ENCODE measurements around the gene TSPAN17. TPM values are rescaled to one million over a fixed set of nuclear protein-coding genes. Genes with fewer than 3 reads are reported as not detected.

The TSPAN17 gene
- total and polyA plus RNA-seq, 9 of the 15 experiments (the other 6 are each of a cell fraction or from before 2014, with no cell fraction given): 0.73 to 58.3 (median 34.5) TPM

- H2AFZ ChIP-seq (ENCODE audit: low read depth, low read length): no peak overlapping the region
- DNase-seq (ENCODE audit: extremely low read depth in 1 of 4, low spot score in 3 of 4) (no peak), ATAC-seq (no peak), FAIRE-seq (no peak)
- intact Hi-C loops (cut with micrococcal nuclease): no loop called here
- peak overlapping the region in 1 of 2 experiments; percentile 90; a peak in 1 of 4 replicates for H3K9ac ChIP-seq (ENCODE audit: insufficient read depth in 1 of 2, low read depth in 2 of 2, low read length in 2 of 2)
- 72% methylated on average over 4 of the region's 4 CpGs for WGBS (ENCODE audit: insufficient coverage, low coverage, missing lambda C conversion rate)
- H3K9me1 ChIP-seq (ENCODE audit: control insufficient read depth, insufficient read depth, low read length): peaks cover 9% of the 10 kb centered on the region
- CTCF ChIA-PET (ENCODE audit: low intra/inter-chr PET ratio): no interaction called here
- H3K4me3 ChIP-seq: no peak overlapping the region
- TSS peak; percentile 50 for BruUV-seq (replicated peaks)
- no peaks in the 10 kb centered on the region for H3K9me3 ChIP-seq (replicated peaks; ENCODE audit: control insufficient read depth, insufficient read depth, low read depth, low read length)
- POLR2A ChIA-PET: interaction anchor here (0.6 to 0.9 kb wide), 3 partner anchors 12 to 45 kb away, joined by 3 to 4 read pairs (median 3); no protein-coding TSS in a partner anchor
- H3K27ac ChIP-seq (ENCODE audit: extremely low read depth, low read depth, low read length): no peak overlapping the region
- in situ Hi-C loops (cut with MboI): no loop called here
- peaks cover 3% of the 10 kb centered on the region; the same call in 2 of the 3 replicates for H3K36me3 ChIP-seq (ENCODE audit: control insufficient read depth, insufficient read depth, low read length)
- peaks cover 0 to 6% of the 10 kb centered on the region in 2 experiments; a peak in 1 of 5 replicates for H3K27me3 ChIP-seq (ENCODE audit: control insufficient read depth in 2 of 2, insufficient read depth in 2 of 2, low read length in 2 of 2)
- H3K4me1 ChIP-seq (replicated peaks in 1 of 2; ENCODE audit: control insufficient read depth in 2 of 2, insufficient read depth in 2 of 2, low read length in 2 of 2): peaks cover 23 to 30% of the 10 kb centered on the region in 2 experiments; a peak in 4 of 5 replicates
- peaks cover 34% of the 10 kb centered on the region for H4K20me1 ChIP-seq (replicated peaks; ENCODE audit: control insufficient read depth, insufficient read depth, low read length)
- H3K79me2 ChIP-seq (ENCODE audit: control insufficient read depth, insufficient read depth, low read length): peaks cover 2% of the 10 kb centered on the region; the same call in 1 of the 3 replicates
- no peak overlapping the region for H3K4me2 ChIP-seq (ENCODE audit: insufficient read depth, low read length)
- TF ChIP-seq ZNF444 (CRISPR knock-in tag; IDR thresholded peaks at IDR 0.05): no peak
- no peak for TF ChIP-seq ETS1 (conservative IDR thresholded peaks at IDR 0.05; ENCODE audit: control insufficient read depth, low read depth, low read length)
- no peak for TF ChIP-seq GTF2E2 (tag; IDR thresholded peaks at IDR 0.05)
- TF ChIP-seq RFX5 (IDR thresholded peaks at IDR 0.05; ENCODE audit: low read depth, low read length): no peak
- TF ChIP-seq TSHZ1 (CRISPR knock-in tag; IDR thresholded peaks at IDR 0.05): no peak
- no peak for TF ChIP-seq ZNF263 (CRISPR knock-in tag; IDR thresholded peaks at IDR 0.05; ENCODE audit: borderline replicate concordance)
- TF ChIP-seq UBTF (IDR thresholded peaks at IDR 0.05; ENCODE audit: borderline replicate concordance in 1 of 2, low read depth in 2 of 2, low read length in 2 of 2): no peak
- TF ChIP-seq FOXM1 (IDR thresholded peaks at IDR 0.05; ENCODE audit: low read depth): no peak
- no peak for TF ChIP-seq FOXM1 (CRISPR knock-in tag; IDR thresholded peaks at IDR 0.05; ENCODE audit: low read depth)
- TF ChIP-seq NFATC3 (IDR thresholded peaks at IDR 0.05): no peak
- TF ChIP-seq RCOR1 (IDR thresholded peaks at IDR 0.05; ENCODE audit: borderline replicate concordance in 1 of 2, low read depth in 2 of 2, low read length in 2 of 2): no peak
- TF ChIP-seq ZNF639 (CRISPR knock-in tag; conservative IDR thresholded peaks at IDR 0.05 in 1 of 2, IDR thresholded peaks at IDR 0.05 in 1 of 2): no peak
- no peak for TF ChIP-seq DPF2 (IDR thresholded peaks at IDR 0.05)
These were observed 39.1 kb upstream of the TSPAN17 start for GRCh38 chr5:176608142-176608705.
